SH-SY5Y (cell line): Measurements from ENCODE around the gene NNAT.

Experiments used
- GATA2 ChIP-seq: IDR thresholded peaks from 2 replicates; pipeline ENCODE4 v1.6.1; 2011; ENCODE audit warnings: mild to moderate bottlenecking, low read depth, low read length
- GATA3 ChIP-seq: IDR thresholded peaks from 2 replicates; pipeline ENCODE4 v1.6.1; 2011; ENCODE audit warnings: low read depth, mild to moderate bottlenecking, low read length, moderate library complexity

The NNAT gene

GRCh38 chr20:37515876-37516275 is 5.2 kb upstream of the NNAT start:
- TF ChIP-seq GATA2, result no peak
- TF ChIP-seq GATA3, result no peak

GRCh38 chr20:37516811-37517750 is 4.0 kb upstream of the NNAT start:
- no peak for TF ChIP-seq GATA2
- no peak for TF ChIP-seq GATA3

GRCh38 chr20:37518059-37518458 is 3.0 kb upstream of the NNAT start:
- TF ChIP-seq GATA3, result no peak
- TF ChIP-seq GATA2, result no peak

GRCh38 chr20:37518606-37519507 is 2.2 kb upstream of the NNAT start:
- TF ChIP-seq GATA3 (no peak), GATA2 (no peak)

GRCh38 chr20:37519508-37520418 is 1.3 kb upstream of the NNAT start:
- no peak for TF ChIP-seq GATA2
- TF ChIP-seq GATA3, result no peak

- TF ChIP-seq GATA3 (no peak), GATA2 (no peak)
Measured at GRCh38 chr20:37520419-37520955, 563 bp upstream of the NNAT start.

- TF ChIP-seq GATA2 (no peak), GATA3 (no peak)
Measured at GRCh38 chr20:37522260-37523011, 1.4 kb downstream of the NNAT start.

- TF ChIP-seq GATA3 (no peak), GATA2 (no peak)
Measured at GRCh38 chr20:37523012-37523391, 2.0 kb downstream of the NNAT start.

- TF ChIP-seq GATA3 (no peak), GATA2 (no peak)
Measured at GRCh38 chr20:37523911-37524700, 3.1 kb downstream of the NNAT start.

GRCh38 chr20:37524859-37525708 is 4.0 kb downstream of the NNAT start:
- TF ChIP-seq GATA3, result no peak
- no peak for TF ChIP-seq GATA2

- no peak for TF ChIP-seq GATA3
- TF ChIP-seq GATA2, result no peak
Measured at GRCh38 chr20:37525810-37526209, 4.8 kb downstream of the NNAT start.
